OCI-LY7 (cell line): ENCODE results near the gene SNX25. TPM values are rescaled to one million over a fixed set of nuclear protein-coding genes. Genes with fewer than 3 reads are reported as not detected.

Source experiments
- BruUV-seq: library from RNA; stranded (reverse); fragments of 400-500 nt; replicated peaks from 2 replicates; lab custom pipeline; 2021; lab: Mats Ljungman, UMichigan
- CTCF ChIA-PET: fragments of 300-600 bp; sonication (Branson Sonifier 250); formaldehyde crosslinking; loops from one replicate; lab custom pipeline; 2022; ENCODE audit warnings: antibody characterized with exemption; ENCODE audit not compliant: unreplicated experiment; lab: Charles Lee
- POLR2A ChIA-PET: fragments of 300-600 bp; sonication (Branson Sonifier 250); formaldehyde crosslinking; loops from one replicate; lab custom pipeline; 2022; ENCODE audit warnings: antibody characterized with exemption; lab: Charles Lee
- DNase-seq: peaks from one replicate; pipeline ENCODE4 v3.0.0-alpha.2; 2015; ENCODE audit warnings: low spot score
- H2AFZ ChIP-seq: fragments of 200-600 bp; sonication (generic), shearing (Covaris generic); 2 replicates; pipeline ENCODE4 v1.6.1; 2014; ENCODE audit warnings: mild to moderate bottlenecking, antibody characterized with exemption, low read length, moderate library complexity
- H3K27ac ChIP-seq: fragments of 200-600 bp; sonication (generic); 2 replicates; pipeline ENCODE4 v1.5.1; 2014; ENCODE audit warnings: mixed run types, low read depth, mild to moderate bottlenecking, moderate library complexity, low read length, inconsistent platforms; ENCODE audit not compliant: poor library complexity, severe bottlenecking
- H3K36me3 ChIP-seq: fragments of 200-600 bp; sonication (generic); 2 replicates; pipeline ENCODE4 v1.6.1; 2014; ENCODE audit warnings: mild to moderate bottlenecking, antibody characterized with exemption, low read length, moderate library complexity, mixed read lengths; ENCODE audit not compliant: insufficient read depth
- H3K4me1 ChIP-seq: fragments of 200-600 bp; sonication (generic); 2 replicates; pipeline ENCODE4 v1.5.1; 2014; ENCODE audit warnings: mild to moderate bottlenecking, low read length; ENCODE audit not compliant: insufficient read depth, poor library complexity, severe bottlenecking
- H3K4me2 ChIP-seq: fragments of 200-600 bp; sonication (generic); 2 replicates; pipeline ENCODE4 v1.6.1; 2014; ENCODE audit warnings: mild to moderate bottlenecking, low read length
- H3K4me3 ChIP-seq: fragments of 200-600 bp; sonication (generic); 2 replicates; pipeline ENCODE4 v1.5.1; 2014; ENCODE audit warnings: mild to moderate bottlenecking, low read depth, low read length; ENCODE audit not compliant: poor library complexity, severe bottlenecking
- H3K79me2 ChIP-seq: fragments of 200-600 bp; sonication (generic); 2 replicates; pipeline ENCODE4 v1.6.1; 2016; ENCODE audit warnings: low read depth, mild to moderate bottlenecking, low read length, moderate library complexity, mixed read lengths; ENCODE audit not compliant: insufficient read depth
- H3K9me2 ChIP-seq: fragments of 200-600 bp; sonication (generic); 2 replicates; pipeline ENCODE4 v1.6.1; 2016; ENCODE audit warnings: mild to moderate bottlenecking, low read length, mixed read lengths; ENCODE audit not compliant: insufficient read depth
- H3K9me3 ChIP-seq: fragments of 200-600 bp; sonication (generic); 2 replicates; pipeline ENCODE4 v1.6.1; 2014; ENCODE audit warnings: mild to moderate bottlenecking, mixed run types, low read length, mixed read lengths
- H4K20me1 ChIP-seq: fragments of 200-600 bp; sonication (generic); 2 replicates; pipeline ENCODE4 v1.6.1; 2014; ENCODE audit warnings: mild to moderate bottlenecking, antibody characterized with exemption, low read length, moderate library complexity, mixed read lengths; ENCODE audit not compliant: insufficient read depth
- EZH2phosphoT487 ChIP-seq: fragments of 200-600 bp; sonication (generic); IDR thresholded peaks from 2 replicates; pipeline ENCODE4 v1.6.1; 2018; ENCODE audit warnings: low read depth, borderline replicate concordance, mild to moderate bottlenecking, mixed run types, antibody characterized with exemption, low read length, moderate library complexity, mixed read lengths
- intact Hi-C: fragments of 100-400 bp; cut with micrococcal nuclease; formaldehyde crosslinking; loops from one replicate; pipeline ENCODE4 v1.10.0; 2022; ENCODE audit not compliant: unreplicated experiment
- total RNA-seq, 2 experiments: library from RNA; depleted of rRNA in 1 of 2; stranded (reverse); fragments of >200 nt in 1 of 2; shearing (Covaris generic) in 1 of 2; gene quantifications; 2 replicates each; pipeline ENCODE4 v1.2.3, GENCODE V29; 2014 to 2022
- TF ChIP-seq, protein P1 (sequence below): fragments of 200-600 bp; sonication (generic); conservative IDR thresholded peaks from 2 replicates; pipeline ENCODE4 v1.5.1; 2014; ENCODE audit warnings: mild to moderate bottlenecking, antibody characterized with exemption, low read length, moderate library complexity, mixed read lengths

SNX25 gene
- total RNA-seq, 2 experiments from 2014 or later = 33.7 to 55.6 TPM

DNA sequence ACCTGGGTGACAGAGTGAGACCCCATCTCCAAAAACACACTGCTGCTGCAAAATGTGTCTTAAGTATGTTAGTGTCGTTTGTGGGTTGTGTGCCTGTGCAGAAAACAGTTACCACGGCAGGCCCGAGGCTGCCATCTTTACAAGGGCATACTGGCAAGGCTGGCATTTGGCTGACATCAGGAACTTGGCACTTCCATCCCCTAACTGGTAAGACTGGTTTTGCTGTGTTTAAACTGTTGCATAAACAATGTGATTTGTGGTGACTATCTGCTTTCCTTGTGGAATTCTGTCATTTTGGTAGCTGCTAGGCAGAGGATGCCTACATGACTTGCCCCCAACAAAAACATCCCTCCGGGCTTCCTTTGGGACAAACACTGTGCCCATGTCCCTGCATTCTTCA lies 174.1 kb downstream of the SNX25 start:
- no peak for DNase-seq
- no TSS peak for BruUV-seq
- CTCF ChIA-PET = no interaction called here
- H3K36me3 ChIP-seq = peaks cover under 1% of the 10 kb centered on the region; the same call in 1 of the 2 replicates
- no peak overlapping the region for H3K4me3 ChIP-seq
- H3K9me2 ChIP-seq = no peaks in the 10 kb centered on the region
- no peak overlapping the region for H3K27ac ChIP-seq
- peaks cover 19% of the 10 kb centered on the region for H3K9me3 ChIP-seq
- POLR2A ChIA-PET = interaction anchor here (0.5 to 1.7 kb wide), 2 partner anchors 12 to 22 kb away, joined by 5 read pairs; no protein-coding TSS in a partner anchor
- intact Hi-C loops = no loop called here
- TF ChIP-seq, protein P1, sequence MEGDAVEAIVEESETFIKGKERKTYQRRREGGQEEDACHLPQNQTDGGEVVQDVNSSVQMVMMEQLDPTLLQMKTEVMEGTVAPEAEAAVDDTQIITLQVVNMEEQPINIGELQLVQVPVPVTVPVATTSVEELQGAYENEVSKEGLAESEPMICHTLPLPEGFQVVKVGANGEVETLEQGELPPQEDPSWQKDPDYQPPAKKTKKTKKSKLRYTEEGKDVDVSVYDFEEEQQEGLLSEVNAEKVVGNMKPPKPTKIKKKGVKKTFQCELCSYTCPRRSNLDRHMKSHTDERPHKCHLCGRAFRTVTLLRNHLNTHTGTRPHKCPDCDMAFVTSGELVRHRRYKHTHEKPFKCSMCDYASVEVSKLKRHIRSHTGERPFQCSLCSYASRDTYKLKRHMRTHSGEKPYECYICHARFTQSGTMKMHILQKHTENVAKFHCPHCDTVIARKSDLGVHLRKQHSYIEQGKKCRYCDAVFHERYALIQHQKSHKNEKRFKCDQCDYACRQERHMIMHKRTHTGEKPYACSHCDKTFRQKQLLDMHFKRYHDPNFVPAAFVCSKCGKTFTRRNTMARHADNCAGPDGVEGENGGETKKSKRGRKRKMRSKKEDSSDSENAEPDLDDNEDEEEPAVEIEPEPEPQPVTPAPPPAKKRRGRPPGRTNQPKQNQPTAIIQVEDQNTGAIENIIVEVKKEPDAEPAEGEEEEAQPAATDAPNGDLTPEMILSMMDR = no peak
- no peak for TF ChIP-seq EZH2phosphoT487
- no peaks in the 10 kb centered on the region for H4K20me1 ChIP-seq
- H3K4me2 ChIP-seq = no peak overlapping the region
- no peaks in the 10 kb centered on the region for H3K79me2 ChIP-seq
- H2AFZ ChIP-seq = no peak overlapping the region
- no peaks in the 10 kb centered on the region for H3K4me1 ChIP-seq

DNA sequence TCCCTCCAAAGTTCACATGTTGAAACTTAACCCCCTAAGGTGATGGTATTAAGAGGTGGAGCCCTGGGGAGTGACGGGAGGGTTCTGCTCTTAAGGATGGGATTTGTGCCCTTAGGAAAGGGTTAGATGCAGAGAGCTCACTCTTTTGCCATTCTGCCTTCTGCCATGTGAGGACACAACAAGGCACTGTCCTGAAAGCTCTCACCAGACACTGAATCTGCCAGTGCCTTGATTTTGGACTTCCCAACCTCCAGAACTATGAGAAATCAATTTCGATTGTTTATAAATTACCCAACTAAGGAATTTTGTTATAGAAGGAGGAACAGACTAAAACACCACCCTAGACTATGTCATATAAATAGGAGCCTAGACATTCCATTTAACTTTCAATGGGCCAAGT lies 174.7 kb downstream of the SNX25 start:
- H3K79me2 ChIP-seq = no peaks in the 10 kb centered on the region
- DNase-seq = no peak
- H4K20me1 ChIP-seq = no peaks in the 10 kb centered on the region
- CTCF ChIA-PET = no interaction called here
- no peaks in the 10 kb centered on the region for H3K9me2 ChIP-seq
- peaks cover 19% of the 10 kb centered on the region for H3K9me3 ChIP-seq
- H3K4me3 ChIP-seq = no peak overlapping the region
- H3K4me2 ChIP-seq = no peak overlapping the region
- TF ChIP-seq, protein P1 = no peak
- TF ChIP-seq EZH2phosphoT487 = no peak
- BruUV-seq = no TSS peak
- no peaks in the 10 kb centered on the region; the same call in 1 of the 2 replicates for H3K36me3 ChIP-seq
- H3K27ac ChIP-seq = no peak overlapping the region
- intact Hi-C loops = no loop called here
- no peaks in the 10 kb centered on the region for H3K4me1 ChIP-seq
- POLR2A ChIA-PET = interaction anchor here (0.5 to 1.7 kb wide), 2 partner anchors 12 to 21 kb away, joined by 5 read pairs; no protein-coding TSS in a partner anchor
- H2AFZ ChIP-seq = no peak overlapping the region

DNA sequence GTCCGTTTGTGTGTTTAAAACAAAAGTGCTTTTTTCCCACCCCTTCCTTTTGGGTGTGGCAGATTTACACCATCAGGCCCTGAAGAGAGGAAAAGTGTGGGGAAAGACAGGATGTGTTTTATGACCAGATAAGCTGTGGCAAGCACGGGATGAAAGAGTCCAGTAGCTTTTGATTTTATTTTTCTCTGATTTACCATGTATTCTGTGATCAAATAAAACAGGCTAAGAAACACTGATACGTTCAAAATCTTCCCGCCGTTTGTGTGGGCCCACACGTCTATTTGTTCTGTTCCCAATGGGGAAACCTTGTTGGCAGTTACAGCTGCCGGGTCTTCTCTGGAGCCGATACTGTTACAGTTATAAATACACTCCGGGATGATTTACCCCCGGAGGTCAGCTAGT lies 175.5 kb downstream of the SNX25 start:
- H3K9me2 ChIP-seq = no peaks in the 10 kb centered on the region
- TF ChIP-seq, protein P1 = no peak
- peaks cover 19% of the 10 kb centered on the region for H3K9me3 ChIP-seq
- CTCF ChIA-PET = interaction anchor here (0.6 kb wide), 1 partner anchor 8 kb away, joined by 4 read pairs; no protein-coding TSS in a partner anchor
- BruUV-seq = no TSS peak
- no peak overlapping the region for H3K4me2 ChIP-seq
- POLR2A ChIA-PET = interaction anchor here (1.7 kb wide), 1 partner anchor 13 kb away, joined by 5 read pairs; no protein-coding TSS in a partner anchor
- H2AFZ ChIP-seq = no peak overlapping the region
- intact Hi-C loops = no loop called here
- no peak overlapping the region for H3K4me3 ChIP-seq
- DNase-seq = no peak
- H3K4me1 ChIP-seq = no peaks in the 10 kb centered on the region
- no peak overlapping the region for H3K27ac ChIP-seq
- H3K36me3 ChIP-seq = no peaks in the 10 kb centered on the region; the same call in 1 of the 2 replicates
- H4K20me1 ChIP-seq = no peaks in the 10 kb centered on the region
- H3K79me2 ChIP-seq = no peaks in the 10 kb centered on the region
